Activated naive CD8-positive, alpha-beta T cell treated with anti-CD3 and anti-CD28 coated beads, Interleukin-2, amount 10 ng/mL, durations not matched to agents 7 days and 5 days (primary cell): ENCODE data around the gene SNCAIP. TPM values are rescaled to one million over a fixed set of nuclear protein-coding genes. Genes with fewer than 3 reads are reported as not detected.
A peak's percentile ranks its signal among the peaks of the same experiment; 100 is the strongest.
"Not testable (repeated sequence)": the region's sequence is repeated elsewhere in the genome, so short reads cannot be mapped to it uniquely, and the experiment has no call there.

Source experiments
- ATAC-seq: fragments of 150-1000 bp; cut with Tn5 transposase; one replicate; pipeline ENCODE4 v1.10.0; 2021; ENCODE audit warnings: low read depth, moderate library complexity
- POLR2A ChIA-PET: fragments of 350-600 bp; sonication (Branson Sonifier 250); formaldehyde crosslinking; loops from one replicate; lab custom pipeline; 2021; ENCODE audit warnings: antibody characterized with exemption; lab: Charles Lee
- DNase-seq: peaks from one replicate; pipeline ENCODE4 v3.0.0; 2021
- H3K27ac Mint-ChIP-seq: one replicate; pipeline ENCODE4 v1.8.0; 2022; ENCODE audit warnings: mild to moderate bottlenecking, mixed read lengths
- H3K27me3 Mint-ChIP-seq: one replicate; pipeline ENCODE4 v1.8.0; 2022; ENCODE audit warnings: mild to moderate bottlenecking, moderate library complexity, mixed read lengths
- H3K36me3 Mint-ChIP-seq: one replicate; pipeline ENCODE4 v1.8.0; 2021; ENCODE audit warnings: mild to moderate bottlenecking, mixed read lengths
- H3K4me1 Mint-ChIP-seq: one replicate; pipeline ENCODE4 v1.8.0; 2021; ENCODE audit warnings: mixed read lengths
- H3K4me3 Mint-ChIP-seq: one replicate; pipeline ENCODE4 v1.8.0; 2022; ENCODE audit warnings: mild to moderate bottlenecking, moderate library complexity, mixed read lengths
- H3K9me3 Mint-ChIP-seq: one replicate; pipeline ENCODE4 v1.8.0; 2021; ENCODE audit warnings: mixed read lengths
- total RNA-seq, 2 experiments: library from RNA; stranded (reverse); gene quantifications; one replicate each; pipeline ENCODE4 v1.2.3, GENCODE V29; 2021

The SNCAIP gene
- total RNA-seq, 2 experiments from 2014 or later: not detected

DNA sequence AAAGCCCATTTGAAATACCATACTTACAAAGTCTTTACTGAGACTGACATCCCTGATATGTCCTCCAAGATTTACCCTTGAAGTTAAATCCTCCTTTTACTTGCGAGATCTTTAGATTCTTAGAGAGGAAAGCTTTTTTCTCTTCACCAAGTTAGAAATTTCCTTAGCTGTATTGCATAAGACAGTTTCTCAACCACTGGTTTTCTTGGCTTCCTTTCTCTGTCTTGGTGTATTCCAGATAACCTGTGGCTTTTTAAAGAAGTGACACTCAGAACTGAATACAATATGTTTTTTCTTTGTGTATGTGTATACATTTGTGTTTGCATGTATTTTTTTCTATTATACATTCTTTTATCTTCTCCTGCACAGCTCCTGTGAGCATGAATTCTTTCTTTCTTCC lies 65.0 kb downstream of the SNCAIP start:
- Mint-ChIP-seq H3K27me3 (no peaks in the 10 kb centered on the region), H3K36me3 (no peaks in the 10 kb centered on the region), H3K27ac (no peak overlapping the region), H3K9me3 (no peaks in the 10 kb centered on the region), H3K4me1 (no peaks in the 10 kb centered on the region), H3K4me3 (no peak overlapping the region)
- ATAC-seq (no peak), DNase-seq (no peak)
- POLR2A ChIA-PET: no interaction called here

DNA sequence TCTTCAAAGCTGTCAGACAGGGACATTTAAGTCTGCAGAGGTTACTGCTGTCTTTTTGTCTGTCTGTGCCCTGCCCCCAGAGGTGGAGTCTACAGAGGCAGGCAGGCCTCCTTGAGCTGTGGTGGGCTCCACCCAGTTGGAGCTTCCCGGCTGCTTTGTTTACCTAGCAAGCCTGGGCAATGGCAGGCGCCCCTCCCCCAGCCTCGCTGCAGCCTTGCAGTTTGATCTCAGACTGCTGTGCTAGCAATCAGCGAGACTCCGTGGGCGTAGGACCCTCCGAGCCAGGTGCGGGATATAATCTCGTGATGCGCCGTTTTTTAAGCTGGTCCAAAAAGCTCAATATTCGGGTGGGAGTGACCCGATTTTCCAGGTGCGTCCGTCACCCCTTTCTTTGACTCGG lies 70.9 kb downstream of the SNCAIP start:
- POLR2A ChIA-PET, H3K27me3 Mint-ChIP-seq, H3K4me3 Mint-ChIP-seq, ATAC-seq, H3K27ac Mint-ChIP-seq, H3K9me3 Mint-ChIP-seq, H3K4me1 Mint-ChIP-seq, H3K36me3 Mint-ChIP-seq, DNase-seq: not testable (repeated sequence)

DNA sequence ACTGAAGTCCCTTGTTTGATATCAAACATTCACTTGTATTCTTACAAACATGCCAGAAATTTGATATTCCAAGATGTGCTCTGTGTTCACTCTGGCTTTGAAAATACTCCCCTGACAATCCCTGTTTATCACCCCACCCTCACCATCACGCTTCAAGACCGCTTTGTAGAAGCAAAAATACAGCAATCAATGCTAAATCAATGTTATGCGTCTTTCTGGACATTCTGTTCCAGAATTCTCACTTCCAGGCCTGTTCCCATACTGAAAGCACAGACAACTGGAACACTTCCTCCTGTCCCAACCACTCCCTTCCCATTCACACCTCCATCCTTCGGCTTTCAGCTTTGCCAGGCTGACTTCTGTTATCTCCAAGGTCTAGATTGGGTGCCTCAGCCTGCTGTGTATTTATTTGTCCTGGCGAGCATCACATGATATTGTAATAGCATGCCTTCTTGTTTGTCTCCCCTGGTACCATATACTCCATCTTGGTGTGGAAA lies 72.8 kb downstream of the SNCAIP start:
- DNase-seq: no peak
- Mint-ChIP-seq H3K36me3 (no peaks in the 10 kb centered on the region), H3K4me3 (no peak overlapping the region), H3K9me3 (no peaks in the 10 kb centered on the region), H3K27me3 (no peaks in the 10 kb centered on the region), H3K27ac (peak overlapping the region; percentile 23), H3K4me1 (no peaks in the 10 kb centered on the region)
- POLR2A ChIA-PET: no interaction called here
- ATAC-seq: no peak

DNA sequence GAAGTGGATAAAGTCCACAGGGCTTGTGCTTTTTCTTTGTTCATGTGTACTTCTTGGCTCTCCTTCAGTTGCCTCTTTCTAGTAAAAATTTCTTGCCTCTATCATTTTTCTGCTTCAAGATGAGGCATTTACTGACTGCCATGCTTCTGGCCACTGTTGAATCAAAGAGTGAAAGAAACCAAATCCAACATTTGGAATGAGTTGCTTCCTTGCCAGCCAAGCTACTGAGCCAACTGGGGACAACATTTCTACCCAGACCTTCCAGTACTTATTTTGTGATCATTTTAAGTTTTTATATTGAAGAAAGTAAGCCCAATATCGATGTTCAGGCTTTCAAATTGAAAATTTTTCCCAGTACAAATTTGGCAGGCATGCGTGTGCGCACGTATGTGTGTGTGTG lies 73.2 kb downstream of the SNCAIP start:
- Mint-ChIP-seq H3K36me3 (no peaks in the 10 kb centered on the region), H3K27ac (no peak overlapping the region), H3K4me3 (no peak overlapping the region), H3K27me3 (no peaks in the 10 kb centered on the region), H3K4me1 (no peaks in the 10 kb centered on the region), H3K9me3 (no peaks in the 10 kb centered on the region)
- POLR2A ChIA-PET: no interaction called here
- no peak for ATAC-seq
- DNase-seq: no peak

DNA sequence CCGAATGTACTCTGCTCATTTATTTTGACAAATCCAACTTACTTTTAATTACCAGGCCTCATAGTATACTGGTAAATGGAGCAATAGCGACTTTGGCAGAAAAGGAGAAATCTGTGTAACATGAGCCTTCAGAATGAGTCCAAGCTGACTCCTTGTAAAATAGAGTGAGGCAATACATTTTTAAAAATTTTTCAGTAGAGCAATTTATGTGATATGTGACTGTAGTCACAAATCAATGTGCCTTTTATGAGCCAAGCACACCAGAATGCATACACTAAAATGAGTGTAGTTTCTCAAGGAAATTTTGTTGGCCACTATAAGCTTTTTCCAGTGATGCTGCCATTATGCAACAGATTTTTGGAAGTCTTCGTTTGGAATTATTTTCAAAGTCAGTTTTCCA lies 73.8 kb downstream of the SNCAIP start:
- no peak for DNase-seq
- Mint-ChIP-seq H3K27me3 (no peaks in the 10 kb centered on the region), H3K4me1 (no peaks in the 10 kb centered on the region), H3K27ac (no peak overlapping the region), H3K9me3 (no peaks in the 10 kb centered on the region), H3K4me3 (no peak overlapping the region), H3K36me3 (no peaks in the 10 kb centered on the region)
- POLR2A ChIA-PET: no interaction called here
- ATAC-seq: no peak

DNA sequence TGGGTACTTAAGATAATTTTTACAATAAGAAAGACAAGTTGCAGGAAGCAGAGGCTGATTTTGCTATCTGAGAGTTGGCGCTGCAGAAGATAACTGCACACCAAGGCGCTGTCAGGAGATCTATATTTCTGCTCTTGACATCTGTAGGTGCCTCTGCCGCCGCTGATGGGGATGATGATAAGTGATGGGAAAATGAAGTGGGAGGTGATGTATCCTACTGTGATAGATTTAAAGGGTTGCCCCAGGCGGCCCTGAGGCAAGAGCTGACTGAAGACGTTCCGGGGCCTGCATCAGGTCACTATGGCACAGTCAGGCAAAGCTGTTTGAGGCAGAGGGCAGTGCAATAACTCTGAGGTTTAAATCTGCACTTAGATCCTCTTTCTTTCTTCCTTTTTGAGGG lies 78.1 kb downstream of the SNCAIP start:
- Mint-ChIP-seq H3K36me3 (no peaks in the 10 kb centered on the region), H3K4me3 (no peak overlapping the region), H3K4me1 (no peaks in the 10 kb centered on the region), H3K27me3 (no peaks in the 10 kb centered on the region), H3K27ac (no peak overlapping the region), H3K9me3 (no peaks in the 10 kb centered on the region)
- ATAC-seq (no peak), DNase-seq (no peak)
- POLR2A ChIA-PET: no interaction called here

DNA sequence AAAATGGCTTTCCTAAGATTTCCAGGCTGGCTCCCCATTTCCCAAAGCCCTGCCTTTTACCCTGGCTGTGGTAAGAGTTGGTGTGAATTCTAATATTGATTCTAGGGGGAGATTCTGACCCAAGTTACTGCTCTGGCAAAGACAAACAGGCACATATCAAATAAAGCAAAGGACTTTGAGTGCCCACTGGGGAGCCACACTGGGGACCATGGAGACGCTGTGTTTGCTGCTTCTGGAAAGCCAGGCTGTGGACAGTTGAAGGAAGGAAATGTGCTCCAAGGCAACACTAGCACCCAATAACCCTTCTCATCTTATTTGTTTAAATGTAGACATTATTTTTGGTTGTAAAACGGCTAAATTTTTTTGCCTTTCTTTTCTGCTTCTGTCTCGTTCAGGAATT lies 78.7 kb downstream of the SNCAIP start:
- ATAC-seq: no peak

DNA sequence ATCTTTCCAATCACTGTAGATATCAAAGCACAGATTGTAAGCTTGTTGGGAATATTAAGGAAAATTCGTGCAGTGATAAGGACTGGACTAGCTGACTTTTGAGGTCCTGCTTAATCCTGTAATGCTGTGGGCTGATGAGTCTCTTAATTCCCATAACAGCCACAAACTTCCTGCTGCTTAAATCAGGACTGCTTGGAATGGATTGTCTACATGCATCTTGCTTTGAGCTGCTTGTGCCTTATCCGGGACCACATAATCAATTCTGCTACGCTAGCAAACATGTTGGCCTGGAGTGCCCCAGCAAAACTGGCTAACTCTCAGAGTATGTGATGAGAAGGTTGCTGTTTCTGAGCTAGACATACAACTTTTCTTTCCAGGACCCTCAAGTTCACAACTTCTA lies 79.6 kb downstream of the SNCAIP start:
- Mint-ChIP-seq H3K4me3 (no peak overlapping the region), H3K36me3 (no peaks in the 10 kb centered on the region), H3K9me3 (no peaks in the 10 kb centered on the region), H3K4me1 (no peaks in the 10 kb centered on the region), H3K27ac (no peak overlapping the region), H3K27me3 (no peaks in the 10 kb centered on the region)
- POLR2A ChIA-PET: no interaction called here
- DNase-seq (no peak), ATAC-seq (no peak)

More for the DNA sequence above, 78.7 kb downstream of the SNCAIP start:
- no peak overlapping the region for H3K4me3 Mint-ChIP-seq
- H3K27ac Mint-ChIP-seq: no peak overlapping the region
- no peaks in the 10 kb centered on the region for H3K4me1 Mint-ChIP-seq
- no peaks in the 10 kb centered on the region for H3K9me3 Mint-ChIP-seq
- no peaks in the 10 kb centered on the region for H3K36me3 Mint-ChIP-seq
- POLR2A ChIA-PET: no interaction called here
- H3K27me3 Mint-ChIP-seq: no peaks in the 10 kb centered on the region
- no peak for DNase-seq

DNA sequence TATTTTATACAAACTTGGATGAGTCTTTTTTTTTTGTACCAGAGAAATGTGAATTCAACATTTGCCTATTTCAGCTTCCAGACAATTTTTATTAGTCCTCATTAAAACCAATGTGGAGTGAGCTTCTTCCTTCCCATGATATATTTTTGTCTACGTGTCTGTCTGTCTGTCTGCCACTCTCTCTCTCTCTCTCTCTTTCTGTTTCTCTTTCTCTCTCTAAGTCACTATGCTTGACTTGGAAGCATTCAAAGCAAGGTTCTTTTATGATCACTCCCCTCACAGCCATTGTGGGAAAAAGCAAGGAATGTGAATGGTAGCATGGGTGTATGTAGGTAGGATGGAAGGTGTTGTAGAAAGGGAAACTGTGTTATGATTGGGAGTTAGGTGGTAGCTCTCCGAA lies 80.2 kb downstream of the SNCAIP start:
- Mint-ChIP-seq H3K4me1 (no peaks in the 10 kb centered on the region), H3K36me3 (no peaks in the 10 kb centered on the region), H3K27me3 (no peaks in the 10 kb centered on the region), H3K27ac (no peak overlapping the region), H3K9me3 (no peaks in the 10 kb centered on the region), H3K4me3 (no peak overlapping the region)
- POLR2A ChIA-PET: no interaction called here
- DNase-seq (no peak), ATAC-seq (no peak)

DNA sequence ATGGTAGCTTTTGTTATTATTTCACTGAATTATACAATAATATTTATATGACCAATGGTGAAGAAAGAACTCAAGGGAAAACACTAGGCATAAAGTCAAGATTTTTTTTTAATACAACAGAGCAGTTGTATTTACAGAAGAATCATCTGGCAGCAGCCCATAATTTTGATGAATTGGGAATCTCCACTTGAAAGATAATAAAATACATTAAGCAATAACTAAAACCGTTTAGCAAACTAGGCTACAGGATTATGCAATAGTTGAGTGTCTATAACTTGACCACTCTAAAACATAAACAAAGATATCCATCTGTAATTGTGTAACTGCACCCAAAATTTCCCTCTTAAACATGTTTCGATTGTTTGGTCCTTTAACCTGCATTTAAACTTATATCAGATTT lies 80.8 kb downstream of the SNCAIP start:
- Mint-ChIP-seq H3K27me3 (no peaks in the 10 kb centered on the region), H3K9me3 (no peaks in the 10 kb centered on the region), H3K27ac (no peak overlapping the region), H3K4me3 (no peak overlapping the region), H3K36me3 (no peaks in the 10 kb centered on the region), H3K4me1 (no peaks in the 10 kb centered on the region)
- ATAC-seq: no peak
- POLR2A ChIA-PET: no interaction called here
- DNase-seq: no peak

DNA sequence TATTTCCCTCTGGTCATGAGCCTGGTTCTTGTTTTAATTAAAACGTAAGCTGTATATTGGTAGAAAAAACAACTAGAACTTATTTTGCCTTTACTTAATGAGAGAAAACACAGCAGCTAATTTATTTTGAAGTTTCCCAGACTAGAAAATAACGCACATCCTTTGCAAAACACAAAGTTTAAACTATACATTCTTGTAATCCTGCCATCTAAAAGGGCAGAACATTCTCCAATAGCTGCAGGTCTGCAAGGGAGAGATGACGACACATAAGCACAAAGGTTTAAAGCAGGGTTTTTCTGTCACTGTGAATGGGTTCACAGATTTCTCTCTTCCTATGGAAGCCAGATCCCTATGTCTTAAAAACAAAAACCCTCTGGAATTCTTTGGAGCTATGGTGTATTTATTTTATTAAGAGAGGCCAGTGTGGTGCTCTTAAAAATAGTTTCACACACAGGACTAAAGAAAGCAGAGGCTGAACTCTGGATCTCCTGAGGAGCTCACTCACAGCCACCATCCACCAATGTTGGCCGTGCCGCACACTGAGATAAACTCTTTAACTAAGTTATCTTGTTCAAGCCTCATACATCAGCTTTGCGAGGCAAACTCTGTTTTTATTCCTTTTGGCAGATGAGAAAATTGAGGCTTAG lies 82.4 kb downstream of the SNCAIP start:
- ATAC-seq: no peak
- Mint-ChIP-seq H3K9me3 (no peaks in the 10 kb centered on the region), H3K27ac (no peak overlapping the region), H3K27me3 (no peaks in the 10 kb centered on the region), H3K4me1 (no peaks in the 10 kb centered on the region), H3K36me3 (no peaks in the 10 kb centered on the region), H3K4me3 (no peak overlapping the region)
- POLR2A ChIA-PET: no interaction called here
- DNase-seq: no peak

DNA sequence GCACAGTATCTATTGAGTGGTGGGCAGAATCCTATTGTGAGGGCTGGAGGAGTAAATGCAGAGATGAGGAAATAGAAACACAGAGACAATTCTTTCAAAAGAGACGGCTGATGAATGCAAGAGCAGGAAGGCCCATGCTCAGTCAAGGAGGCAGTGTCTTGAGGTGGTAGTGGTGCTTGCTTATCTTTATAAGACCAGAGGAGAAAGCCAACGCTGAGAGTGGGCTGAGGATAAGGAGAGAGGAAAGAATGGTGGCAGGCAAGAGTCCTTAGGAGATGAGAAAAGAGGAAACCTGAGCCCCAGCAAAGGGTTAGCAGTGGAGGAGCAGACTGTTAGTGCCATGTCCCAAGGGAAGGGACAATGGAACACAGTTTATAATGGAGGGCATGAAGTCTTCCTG lies 86.0 kb downstream of the SNCAIP start:
- ATAC-seq (no peak), DNase-seq (no peak)
- Mint-ChIP-seq H3K4me1 (no peaks in the 10 kb centered on the region), H3K27ac (no peak overlapping the region), H3K9me3 (no peaks in the 10 kb centered on the region), H3K4me3 (no peak overlapping the region), H3K27me3 (no peaks in the 10 kb centered on the region), H3K36me3 (no peaks in the 10 kb centered on the region)
- POLR2A ChIA-PET: no interaction called here

DNA sequence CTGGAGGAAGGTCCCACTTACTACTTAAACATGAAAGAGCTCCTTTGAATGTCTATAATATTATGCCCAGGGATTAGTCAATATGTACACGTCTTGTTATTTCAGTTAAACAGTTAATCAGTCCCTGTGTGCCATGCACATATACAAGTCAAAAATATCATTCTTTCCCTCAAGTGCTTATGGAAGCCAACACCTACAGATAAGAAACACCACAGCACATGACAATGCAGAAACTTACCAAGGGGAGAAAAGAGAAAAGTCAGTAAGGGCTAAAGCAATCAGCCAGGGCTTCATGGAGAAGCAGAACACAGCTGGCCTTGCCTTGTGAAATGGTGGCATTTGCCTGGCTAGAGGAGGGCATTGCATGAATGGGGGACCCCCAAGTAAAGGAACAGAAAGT lies 88.3 kb downstream of the SNCAIP start:
- Mint-ChIP-seq H3K4me3 (no peak overlapping the region), H3K27me3 (no peaks in the 10 kb centered on the region)

DNA sequence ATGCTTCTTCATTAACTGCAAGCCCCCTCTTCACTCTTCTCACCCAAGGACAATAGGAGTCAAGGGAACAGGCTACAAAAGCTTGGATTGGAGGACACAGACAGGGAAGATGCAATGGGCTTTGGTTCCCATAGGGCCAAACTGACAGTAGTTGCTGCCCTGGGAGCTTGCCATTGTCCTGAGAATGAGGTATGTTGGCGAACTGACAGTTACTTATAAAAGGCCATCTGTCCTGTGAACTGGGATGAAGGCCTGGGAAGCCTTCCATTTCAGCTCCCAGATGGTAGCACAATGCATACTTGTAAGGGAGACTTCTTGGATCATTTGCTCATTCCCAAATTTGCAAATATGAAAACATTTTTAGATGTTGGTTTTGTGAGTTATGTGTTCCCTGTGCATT lies 88.9 kb downstream of the SNCAIP start:
- Mint-ChIP-seq H3K27me3 (no peaks in the 10 kb centered on the region), H3K4me3 (no peak overlapping the region), H3K36me3 (no peaks in the 10 kb centered on the region), H3K4me1 (no peaks in the 10 kb centered on the region), H3K27ac (no peak overlapping the region), H3K9me3 (no peaks in the 10 kb centered on the region)
- ATAC-seq (no peak), DNase-seq (no peak)
- POLR2A ChIA-PET: no interaction called here

More for the DNA sequence above, 88.3 kb downstream of the SNCAIP start:
- Mint-ChIP-seq H3K9me3 (no peaks in the 10 kb centered on the region), H3K4me1 (no peaks in the 10 kb centered on the region), H3K36me3 (no peaks in the 10 kb centered on the region), H3K27ac (no peak overlapping the region)
- POLR2A ChIA-PET: no interaction called here
- DNase-seq: no peak
- no peak for ATAC-seq
